ENCODE data around the gene PALMD.

Gene PALMD

GRCh38 chr1:99700020-99700419 lies 54.1 kb downstream of the PALMD start:
- Histone ChIP-seq H3K4me1 (ENCODE audit: control insufficient read depth, insufficient read depth, low read length) (no peaks in the 10 kb centered on the region), H3K9me3 (ENCODE audit: control insufficient read depth, insufficient read depth, low read length) (no peaks in the 10 kb centered on the region; the same call in 1 of the 2 replicates)

GRCh38 chr1:99702221-99702620 lies 56.3 kb downstream of the PALMD start:
- no peaks in the 10 kb centered on the region for H3K36me3 ChIP-seq (ENCODE audit: control insufficient read depth, insufficient read depth, low read length)
- H3K27ac ChIP-seq (ENCODE audit: low read depth, low read length), result no peak overlapping the region
- H3K27me3 ChIP-seq (ENCODE audit: control insufficient read depth, insufficient read depth, low read length), result no peaks in the 10 kb centered on the region
- H3K9me3 ChIP-seq (ENCODE audit: control insufficient read depth, insufficient read depth, low read length), result no peaks in the 10 kb centered on the region; the same call in 1 of the 2 replicates
- H3K4me3 ChIP-seq (ENCODE audit: low read depth, low read length), result no peak overlapping the region
- no peak overlapping the region for H3K9ac ChIP-seq (ENCODE audit: low read depth, low read length)
- H3K4me1 ChIP-seq (ENCODE audit: control insufficient read depth, insufficient read depth, low read length), result no peaks in the 10 kb centered on the region

More at GRCh38 chr1:99700020-99700419, 54.1 kb downstream of the PALMD start:
- no peak overlapping the region for H3K9ac ChIP-seq (ENCODE audit: low read depth, low read length)
- no peaks in the 10 kb centered on the region for H3K27me3 ChIP-seq (ENCODE audit: control insufficient read depth, insufficient read depth, low read length)
- no peaks in the 10 kb centered on the region for H3K36me3 ChIP-seq (ENCODE audit: control insufficient read depth, insufficient read depth, low read length)
- H3K27ac ChIP-seq (ENCODE audit: low read depth, low read length), result no peak overlapping the region
- no peak overlapping the region for H3K4me3 ChIP-seq (ENCODE audit: low read depth, low read length)

GRCh38 chr1:99704356-99704816 lies 58.5 kb downstream of the PALMD start:
- H3K4me3 ChIP-seq (ENCODE audit: low read depth, low read length), result no peak overlapping the region
- H3K9ac ChIP-seq (ENCODE audit: low read depth, low read length), result no peak overlapping the region

GRCh38 chr1:99705385-99705784 lies 59.5 kb downstream of the PALMD start:
- H3K9ac ChIP-seq (ENCODE audit: low read depth, low read length), result no peak overlapping the region
- no peaks in the 10 kb centered on the region; the same call in 1 of the 2 replicates for H3K9me3 ChIP-seq (ENCODE audit: control insufficient read depth, insufficient read depth, low read length)
- no peaks in the 10 kb centered on the region for H3K4me1 ChIP-seq (ENCODE audit: control insufficient read depth, insufficient read depth, low read length)
- no peaks in the 10 kb centered on the region for H3K27me3 ChIP-seq (ENCODE audit: control insufficient read depth, insufficient read depth, low read length)
- no peak overlapping the region for H3K4me3 ChIP-seq (ENCODE audit: low read depth, low read length)
- H3K36me3 ChIP-seq (ENCODE audit: control insufficient read depth, insufficient read depth, low read length), result peaks cover 3% of the 10 kb centered on the region; the same call in 1 of the 2 replicates
- no peak overlapping the region for H3K27ac ChIP-seq (ENCODE audit: low read depth, low read length)

More at GRCh38 chr1:99704356-99704816, 58.5 kb downstream of the PALMD start:
- Histone ChIP-seq H3K9me3 (ENCODE audit: control insufficient read depth, insufficient read depth, low read length) (no peaks in the 10 kb centered on the region; the same call in 1 of the 2 replicates), H3K36me3 (ENCODE audit: control insufficient read depth, insufficient read depth, low read length) (peaks cover under 1% of the 10 kb centered on the region; the same call in 1 of the 2 replicates), H3K4me1 (ENCODE audit: control insufficient read depth, insufficient read depth, low read length) (no peaks in the 10 kb centered on the region), H3K27ac (ENCODE audit: low read depth, low read length) (no peak overlapping the region), H3K27me3 (ENCODE audit: control insufficient read depth, insufficient read depth, low read length) (no peaks in the 10 kb centered on the region)

- no peaks in the 10 kb centered on the region for H3K4me1 ChIP-seq (ENCODE audit: control insufficient read depth, insufficient read depth, low read length)
- no peaks in the 10 kb centered on the region for H3K27me3 ChIP-seq (ENCODE audit: control insufficient read depth, insufficient read depth, low read length)
- H3K9ac ChIP-seq (ENCODE audit: low read depth, low read length), result no peak overlapping the region
- H3K36me3 ChIP-seq (ENCODE audit: control insufficient read depth, insufficient read depth, low read length), result peaks cover 3% of the 10 kb centered on the region; the same call in 1 of the 2 replicates
- no peaks in the 10 kb centered on the region; the same call in 1 of the 2 replicates for H3K9me3 ChIP-seq (ENCODE audit: control insufficient read depth, insufficient read depth, low read length)
- H3K4me3 ChIP-seq (ENCODE audit: low read depth, low read length), result no peak overlapping the region
- no peak overlapping the region for H3K27ac ChIP-seq (ENCODE audit: low read depth, low read length)
Observed at GRCh38 chr1:99707535-99708142, 61.7 kb downstream of the PALMD start.

GRCh38 chr1:99710994-99711393 lies 65.1 kb downstream of the PALMD start:
- no peaks in the 10 kb centered on the region for H3K4me1 ChIP-seq (ENCODE audit: control insufficient read depth, insufficient read depth, low read length)
- H3K27me3 ChIP-seq (ENCODE audit: control insufficient read depth, insufficient read depth, low read length), result no peaks in the 10 kb centered on the region
- no peak overlapping the region for H3K9ac ChIP-seq (ENCODE audit: low read depth, low read length)
- no peaks in the 10 kb centered on the region for H3K9me3 ChIP-seq (ENCODE audit: control insufficient read depth, insufficient read depth, low read length)
- peaks cover 8% of the 10 kb centered on the region; the same call in 1 of the 2 replicates for H3K36me3 ChIP-seq (ENCODE audit: control insufficient read depth, insufficient read depth, low read length)
- no peak overlapping the region for H3K4me3 ChIP-seq (ENCODE audit: low read depth, low read length)
- H3K27ac ChIP-seq (ENCODE audit: low read depth, low read length), result no peak overlapping the region

- Histone ChIP-seq H3K27me3 (ENCODE audit: control insufficient read depth, insufficient read depth, low read length) (no peaks in the 10 kb centered on the region), H3K9ac (ENCODE audit: low read depth, low read length) (no peak overlapping the region), H3K36me3 (ENCODE audit: control insufficient read depth, insufficient read depth, low read length) (peaks cover 8% of the 10 kb centered on the region; the same call in 1 of the 2 replicates), H3K4me3 (ENCODE audit: low read depth, low read length) (no peak overlapping the region), H3K4me1 (ENCODE audit: control insufficient read depth, insufficient read depth, low read length) (no peaks in the 10 kb centered on the region), H3K9me3 (ENCODE audit: control insufficient read depth, insufficient read depth, low read length) (no peaks in the 10 kb centered on the region), H3K27ac (ENCODE audit: low read depth, low read length) (no peak overlapping the region)
Observed at GRCh38 chr1:99713006-99713405, 67.1 kb downstream of the PALMD start.

GRCh38 chr1:99717005-99717404 lies 71.1 kb downstream of the PALMD start:
- no peak overlapping the region for H3K9ac ChIP-seq (ENCODE audit: low read depth, low read length)
- H3K36me3 ChIP-seq (ENCODE audit: control insufficient read depth, insufficient read depth, low read length), result 0 out of 2 replicates have a peak, but pooled peaks cover 5% of the 10 kb centered on the region
- no peak overlapping the region for H3K4me3 ChIP-seq (ENCODE audit: low read depth, low read length)
- no peaks in the 10 kb centered on the region for H3K9me3 ChIP-seq (ENCODE audit: control insufficient read depth, insufficient read depth, low read length)
- H3K4me1 ChIP-seq (ENCODE audit: control insufficient read depth, insufficient read depth, low read length), result no peaks in the 10 kb centered on the region
- H3K27me3 ChIP-seq (ENCODE audit: control insufficient read depth, insufficient read depth, low read length), result no peaks in the 10 kb centered on the region
- no peak overlapping the region for H3K27ac ChIP-seq (ENCODE audit: low read depth, low read length)

- Histone ChIP-seq H3K27me3 (ENCODE audit: control insufficient read depth, insufficient read depth, low read length) (no peaks in the 10 kb centered on the region), H3K9ac (ENCODE audit: low read depth, low read length) (no peak overlapping the region), H3K4me1 (ENCODE audit: control insufficient read depth, insufficient read depth, low read length) (peaks cover 14% of the 10 kb centered on the region), H3K27ac (ENCODE audit: low read depth, low read length) (no peak overlapping the region), H3K4me3 (ENCODE audit: low read depth, low read length) (no peak overlapping the region), H3K9me3 (ENCODE audit: control insufficient read depth, insufficient read depth, low read length) (no peaks in the 10 kb centered on the region), H3K36me3 (ENCODE audit: control insufficient read depth, insufficient read depth, low read length) (no peaks in the 10 kb centered on the region)
Observed at GRCh38 chr1:99723251-99723650, 77.3 kb downstream of the PALMD start.

- Histone ChIP-seq H3K27ac (ENCODE audit: low read depth, low read length) (no peak overlapping the region), H3K4me1 (ENCODE audit: control insufficient read depth, insufficient read depth, low read length) (peaks cover 17% of the 10 kb centered on the region), H3K9ac (ENCODE audit: low read depth, low read length) (no peak overlapping the region), H3K36me3 (ENCODE audit: control insufficient read depth, insufficient read depth, low read length) (no peaks in the 10 kb centered on the region), H3K27me3 (ENCODE audit: control insufficient read depth, insufficient read depth, low read length) (no peaks in the 10 kb centered on the region), H3K4me3 (ENCODE audit: low read depth, low read length) (no peak overlapping the region), H3K9me3 (ENCODE audit: control insufficient read depth, insufficient read depth, low read length) (no peaks in the 10 kb centered on the region)
Observed at GRCh38 chr1:99725996-99726395, 80.1 kb downstream of the PALMD start.

- Histone ChIP-seq H3K9me3 (ENCODE audit: control insufficient read depth, insufficient read depth, low read length) (no peaks in the 10 kb centered on the region), H3K9ac (ENCODE audit: low read depth, low read length) (no peak overlapping the region), H3K4me1 (ENCODE audit: control insufficient read depth, insufficient read depth, low read length) (peaks cover 17% of the 10 kb centered on the region), H3K27ac (ENCODE audit: low read depth, low read length) (no peak overlapping the region), H3K36me3 (ENCODE audit: control insufficient read depth, insufficient read depth, low read length) (no peaks in the 10 kb centered on the region), H3K27me3 (ENCODE audit: control insufficient read depth, insufficient read depth, low read length) (no peaks in the 10 kb centered on the region), H3K4me3 (ENCODE audit: low read depth, low read length) (no peak overlapping the region)
Observed at GRCh38 chr1:99726407-99726806, 80.5 kb downstream of the PALMD start.
